Omental fat pad (tissue), 4 donors: Measurements from ENCODE around the gene ATP5F1E. TPM values are rescaled to one million over a fixed set of nuclear protein-coding genes. Genes with fewer than 3 reads are reported as not detected.

Experiments used
- ATAC-seq: fragments of 150-250 bp; one replicate; pipeline ENCODE4 v1.9.1; 2016; ENCODE audit warnings: mild to moderate bottlenecking, moderate library complexity; ENCODE audit not compliant: low FRiP score
- DNase-seq: peaks from one replicate; pipeline ENCODE4 v3.0.0-alpha.2; 2019; ENCODE audit warnings: low spot score
- CTCF ChIP-seq, 3 donors: fragments of 450-650 bp; IDR thresholded peaks; one replicate each; pipeline ENCODE4 v1.5.1; 2016 to 2017; ENCODE audit warnings: antibody characterized with exemption in 3 of 3, mild to moderate bottlenecking in 3 of 3, moderate library complexity in 2 of 3
- total RNA-seq, 4 donors: library from RNA; depleted of rRNA; stranded (reverse); fragments of >200 nt; gene quantifications; one replicate each; pipeline ENCODE4 v1.1.0, GENCODE V29; 2016

Gene ATP5F1E
- total RNA-seq, 4 donors from 2014 or later: 33.4 to 46.4 (median 37.5) TPM

GRCh38 chr20:59020938-59021551, 11.1 kb downstream of the ATP5F1E start:
- DNase-seq (no peak), ATAC-seq (peak; percentile 73)
- no peak for TF ChIP-seq CTCF (IDR thresholded peaks at IDR 0.05)

GRCh38 chr20:59019217-59019616, 12.9 kb downstream of the ATP5F1E start, which contains the start of gene TUBB1:
TUBB1 (plus strand) TSS chr20:59019429; CDS start chr20:59019523, 94 bp downstream.
- TF ChIP-seq CTCF (IDR thresholded peaks at IDR 0.05): no peak
- ATAC-seq (no peak), DNase-seq (no peak)

GRCh38 chr20:59018817-59019216, 13.3 kb downstream of the ATP5F1E start:
- TF ChIP-seq CTCF (IDR thresholded peaks at IDR 0.05): no peak
- ATAC-seq: no peak
- DNase-seq: no peak

GRCh38 chr20:59017493-59018231, 14.5 kb downstream of the ATP5F1E start:
- no peak for TF ChIP-seq CTCF (IDR thresholded peaks at IDR 0.05)
- ATAC-seq: no peak
- no peak for DNase-seq

- ATAC-seq (no peak), DNase-seq (no peak)
- TF ChIP-seq CTCF (IDR thresholded peaks at IDR 0.05): no peak
Measured at GRCh38 chr20:59016795-59017492, 15.2 kb downstream of the ATP5F1E start.

- TF ChIP-seq CTCF (IDR thresholded peaks at IDR 0.05): no peak
- no peak for DNase-seq
- no peak for ATAC-seq
Measured at GRCh38 chr20:59015812-59016711, 16.1 kb downstream of the ATP5F1E start.
